GM12892 (cell line): ENCODE data around the gene NUMBL.
"Not testable (repeated sequence)": the region's sequence is repeated elsewhere in the genome, so short reads cannot be mapped to it uniquely, and the experiment has no call there.

Source experiments
- DNase-seq: peaks from one replicate; pipeline ENCODE4 v3.0.0; 2011; ENCODE audit not compliant: insufficient read length
- FAIRE-seq: peaks from 2 replicates; lab custom pipeline; 2011; peaks lifted over from hg19 to GRCh38; lab: Jason Lieb, UNC
- POLR2A ChIP-seq: IDR thresholded peaks from 2 replicates; pipeline ENCODE4 v1.6.1; 2011; ENCODE audit warnings: low read depth, low read length, control low read depth
- POLR2AphosphoS5 ChIP-seq: IDR thresholded peaks from 2 replicates; pipeline ENCODE4 v1.6.1; 2011; ENCODE audit warnings: low read depth, low read length, control low read depth
- TAF1 ChIP-seq: IDR thresholded peaks from 2 replicates; pipeline ENCODE4 v1.6.1; 2011; ENCODE audit warnings: low read depth, mild to moderate bottlenecking, control low read depth, low read length, borderline replicate concordance

The NUMBL gene

GRCh38 chr19:40650749-40651305 lies 39.6 kb downstream of the NUMBL start:
- FAIRE-seq: no peak

GRCh38 chr19:40649903-40650675 lies 40.4 kb downstream of the NUMBL start:
- DNase-seq, FAIRE-seq: not testable (repeated sequence)

More at GRCh38 chr19:40650749-40651305, 39.6 kb downstream of the NUMBL start:
- TF ChIP-seq POLR2AphosphoS5 (no peak), POLR2A (no peak), TAF1 (no peak)
- DNase-seq: no peak

- TF ChIP-seq POLR2A (no peak), TAF1 (no peak), POLR2AphosphoS5 (no peak)
- FAIRE-seq (no peak), DNase-seq (no peak)
Measured at GRCh38 chr19:40646743-40647254, 43.7 kb downstream of the NUMBL start.

GRCh38 chr19:40642757-40643305 lies 47.6 kb downstream of the NUMBL start:
- FAIRE-seq (no peak), DNase-seq (no peak)
- no peak for TF ChIP-seq POLR2AphosphoS5
- TF ChIP-seq TAF1: no peak
- no peak for TF ChIP-seq POLR2A

GRCh38 chr19:40642051-40642706 lies 48.3 kb downstream of the NUMBL start:
- DNase-seq (no peak), FAIRE-seq (no peak)
- no peak for TF ChIP-seq POLR2A
- TF ChIP-seq POLR2AphosphoS5: no peak
- TF ChIP-seq TAF1: no peak

- no peak for FAIRE-seq
- TF ChIP-seq TAF1: no peak
- no peak for DNase-seq
Measured at GRCh38 chr19:40641281-40641680, 49.2 kb downstream of the NUMBL start.

GRCh38 chr19:40640744-40641143 lies 49.7 kb downstream of the NUMBL start:
- FAIRE-seq (no peak), DNase-seq (no peak)
- TF ChIP-seq POLR2AphosphoS5: no peak

GRCh38 chr19:40639638-40639982 lies 50.8 kb downstream of the NUMBL start:
- FAIRE-seq: no peak
- no peak for DNase-seq
- TF ChIP-seq TAF1: no peak
- no peak for TF ChIP-seq POLR2A
- TF ChIP-seq POLR2AphosphoS5: no peak

GRCh38 chr19:40638327-40638726 lies 52.1 kb downstream of the NUMBL start:
- no peak for DNase-seq
- no peak for TF ChIP-seq POLR2A
- TF ChIP-seq TAF1: no peak
- no peak for TF ChIP-seq POLR2AphosphoS5
- no peak for FAIRE-seq

GRCh38 chr19:40633207-40633606 lies 57.2 kb downstream of the NUMBL start:
- no peak for TF ChIP-seq POLR2A
- FAIRE-seq (no peak), DNase-seq (no peak)

GRCh38 chr19:40632311-40633036 lies 58.0 kb downstream of the NUMBL start:
- FAIRE-seq (no peak), DNase-seq (no peak)
- TF ChIP-seq POLR2A: no peak
- no peak for TF ChIP-seq POLR2AphosphoS5
- TF ChIP-seq TAF1: no peak
